Measurements from ENCODE around the gene QSOX1. TPM values are rescaled to one million over a fixed set of nuclear protein-coding genes. Genes with fewer than 3 reads are reported as not detected.
A peak's percentile ranks its signal among the peaks of the same experiment; 100 is the strongest.

QSOX1 gene
- total and polyA plus RNA-seq, 9 of the 15 experiments (the other 6 are each of a cell fraction or from before 2014, with no cell fraction given) = 4.0 to 53.1 (median 15.0) TPM

GRCh38 chr1:180156631-180157091, 2.0 kb downstream of the QSOX1 start (continued):
- TF ChIP-seq RCOR1 (IDR thresholded peaks at IDR 0.05; ENCODE audit: borderline replicate concordance in 1 of 2, low read depth in 2 of 2, low read length in 2 of 2) (no peak; a peak in 1 of 4 replicates), ZNF717 (CRISPR knock-in tag; IDR thresholded peaks at IDR 0.05) (no peak), SREBF1 (IDR thresholded peaks at IDR 0.05; ENCODE audit: borderline replicate concordance, low read depth, low read length) (no peak), ETS2 (tag; IDR thresholded peaks at IDR 0.05; ENCODE audit: borderline replicate concordance, poor library complexity, severe bottlenecking) (no peak), E2F8 (IDR thresholded peaks at IDR 0.05; ENCODE audit: low read depth, partially characterized antibody) (no peak), CXXC5 (CRISPR knock-in tag; IDR thresholded peaks at IDR 0.05) (peak; percentile 54; the same call in 1 of the 2 replicates), CREM (IDR thresholded peaks at IDR 0.05; ENCODE audit: low read depth) (no peak), MEF2A (IDR thresholded peaks at IDR 0.05; ENCODE audit: control insufficient read depth, low read depth, low read length) (no peak), HDGF (IDR thresholded peaks at IDR 0.05) (no peak), HDAC2 (IDR thresholded peaks at IDR 0.05) (no peak), TRIM28 (IDR thresholded peaks at IDR 0.05) (no peak), ZBTB33 (CRISPR knock-in tag; IDR thresholded peaks at IDR 0.05) (no peak), TFAP4 (CRISPR knock-in tag; IDR thresholded peaks at IDR 0.05; ENCODE audit: borderline replicate concordance) (peak; percentile 58; the same call in 1 of the 2 replicates), NCOA2 (IDR thresholded peaks at IDR 0.05; ENCODE audit: partially characterized antibody in 2 of 2) (no peak), MAFK (IDR thresholded peaks at IDR 0.05; ENCODE audit: low read length) (no peak), FOXJ3 (CRISPR knock-in tag; IDR thresholded peaks at IDR 0.05) (no peak), C11orf30 (IDR thresholded peaks at IDR 0.05; ENCODE audit: low read depth) (peak; percentile 31; the same call in 1 of the 2 replicates), CHD2 (IDR thresholded peaks at IDR 0.05; ENCODE audit: low read depth, low read length) (no peak), BMI1 (IDR thresholded peaks at IDR 0.05; ENCODE audit: low read length) (no peak), SIX5 (IDR thresholded peaks at IDR 0.05; ENCODE audit: borderline replicate concordance in 1 of 2, insufficient read depth in 1 of 2, low read depth in 1 of 2, low read length in 2 of 2) (no peak), ZNF696 (CRISPR knock-in tag; conservative IDR thresholded peaks at IDR 0.05) (no peak), ZNF551 (CRISPR knock-in tag; IDR thresholded peaks at IDR 0.05) (no peak), CGGBP1 (CRISPR knock-in tag; IDR thresholded peaks at IDR 0.05) (no peak), FOXJ2 (tag; IDR thresholded peaks at IDR 0.05) (no peak), ZNF134 (CRISPR knock-in tag; conservative IDR thresholded peaks at IDR 0.05) (no peak)

Measured in K562 (cell line).